ENCODE results near the gene GPRC5C. TPM values are rescaled to one million over a fixed set of nuclear protein-coding genes. Genes with fewer than 3 reads are reported as not detected.
A peak's percentile ranks its signal among the peaks of the same experiment; 100 is the strongest.

The GPRC5C gene
- total RNA-seq, 1 donor from 2014 or later, result 24.7 TPM

DNA sequence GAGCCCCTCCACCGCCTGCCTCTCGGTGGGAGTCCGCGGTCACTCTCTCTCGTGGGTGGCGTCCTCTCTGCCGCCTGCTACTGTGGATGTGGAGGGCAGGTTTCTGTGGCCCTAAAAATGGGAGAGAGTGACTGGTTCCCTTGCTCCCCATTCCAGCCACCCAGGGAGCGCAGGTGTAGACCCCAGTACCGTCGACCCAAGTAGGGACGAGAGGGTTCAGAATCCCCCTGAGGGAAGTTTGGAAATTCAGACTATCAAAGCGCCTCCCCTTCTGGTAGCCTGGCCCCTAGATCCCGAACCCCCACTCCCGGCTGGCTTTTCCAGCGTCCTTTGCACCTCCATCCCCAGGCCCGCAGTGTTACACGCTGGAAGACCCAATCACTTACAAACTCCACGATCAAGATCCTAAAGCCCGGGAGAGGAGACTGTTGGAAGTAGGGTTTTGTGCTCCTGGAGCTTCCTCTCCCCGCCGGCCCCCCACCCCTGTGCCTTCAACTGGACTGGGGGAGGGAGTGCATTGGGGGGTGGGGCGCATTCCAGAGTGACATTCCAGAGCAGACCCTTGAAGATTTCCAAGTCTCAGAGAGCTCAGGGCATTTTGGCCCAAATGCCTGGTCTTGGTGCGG lies 991 bp downstream of the GPRC5C start:
- no peaks in the 10 kb centered on the region for H3K9me3 Mint-ChIP-seq (ENCODE audit: unreplicated experiment)
- H3K36me3 Mint-ChIP-seq (ENCODE audit: low read depth, unreplicated experiment), result no peaks in the 10 kb centered on the region
- peak overlapping the region; percentile 83 for H3K4me3 Mint-ChIP-seq (ENCODE audit: unreplicated experiment)
- no peak overlapping the region for H3K27ac Mint-ChIP-seq (ENCODE audit: unreplicated experiment)
- TF ChIP-seq CTCF (IDR thresholded peaks at IDR 0.05; ENCODE audit: unreplicated experiment), result no peak
- no peak for DNase-seq (ENCODE audit: low spot score)
- peaks cover 12% of the 10 kb centered on the region for H3K27me3 Mint-ChIP-seq (ENCODE audit: unreplicated experiment)
- peaks cover 15% of the 10 kb centered on the region for H3K4me1 Mint-ChIP-seq (ENCODE audit: unreplicated experiment)

- H3K9me3 Mint-ChIP-seq (ENCODE audit: unreplicated experiment), result no peaks in the 10 kb centered on the region
- H3K27ac Mint-ChIP-seq (ENCODE audit: unreplicated experiment), result no peak overlapping the region
- no peaks in the 10 kb centered on the region for H3K36me3 Mint-ChIP-seq (ENCODE audit: low read depth, unreplicated experiment)
- no peak for TF ChIP-seq CTCF (IDR thresholded peaks at IDR 0.05; ENCODE audit: unreplicated experiment)
- H3K4me1 Mint-ChIP-seq (ENCODE audit: unreplicated experiment), result peaks cover 15% of the 10 kb centered on the region
- H3K4me3 Mint-ChIP-seq (ENCODE audit: unreplicated experiment), result peak overlapping the region; percentile 51
- DNase-seq (ENCODE audit: low spot score), result no peak
- H3K27me3 Mint-ChIP-seq (ENCODE audit: unreplicated experiment), result peaks cover 14% of the 10 kb centered on the region
These were observed 1.7 kb downstream of the GPRC5C start for GRCh38 chr17:74433421-74434121.

DNA sequence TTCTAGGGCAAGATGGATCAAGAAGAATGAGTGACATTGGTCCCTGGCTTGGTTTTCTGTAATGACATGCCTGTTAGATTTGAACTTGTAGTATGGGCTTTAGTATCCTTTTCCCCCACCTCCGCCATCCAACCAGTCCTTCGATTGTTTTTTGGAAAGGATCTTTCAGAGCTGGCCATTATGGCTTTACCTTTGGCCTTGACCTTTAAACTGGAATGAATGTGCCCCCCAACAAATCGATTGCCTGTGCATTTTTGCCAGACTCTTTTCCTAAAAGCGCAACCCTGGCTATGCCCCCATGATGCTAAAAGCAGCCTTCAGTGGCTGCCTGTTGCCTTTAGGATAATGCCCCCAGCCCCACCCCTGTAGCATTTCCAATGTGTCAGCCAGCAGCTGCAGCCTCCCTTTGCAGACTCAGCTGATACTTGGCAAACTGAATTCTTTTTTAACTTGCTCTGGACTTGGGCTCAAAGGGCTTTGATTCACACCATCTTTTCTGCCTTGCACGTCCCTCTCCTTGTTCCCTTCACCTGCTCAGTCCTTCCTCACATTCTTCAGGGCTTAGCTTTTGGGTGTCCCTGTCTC lies 4.0 kb downstream of the GPRC5C start:
- Mint-ChIP-seq H3K4me3 (ENCODE audit: unreplicated experiment) (no peak overlapping the region), H3K4me1 (ENCODE audit: unreplicated experiment) (peaks cover 5% of the 10 kb centered on the region), H3K27me3 (ENCODE audit: unreplicated experiment) (peaks cover 11% of the 10 kb centered on the region), H3K9me3 (ENCODE audit: unreplicated experiment) (no peaks in the 10 kb centered on the region), H3K36me3 (ENCODE audit: low read depth, unreplicated experiment) (no peaks in the 10 kb centered on the region), H3K27ac (ENCODE audit: unreplicated experiment) (peak overlapping the region; percentile 2)
- no peak for DNase-seq (ENCODE audit: low spot score)
- no peak for TF ChIP-seq CTCF (IDR thresholded peaks at IDR 0.05; ENCODE audit: unreplicated experiment)

GRCh38 chr17:74437702-74438101 lies 5.8 kb downstream of the GPRC5C start:
- no peak overlapping the region for H3K27ac Mint-ChIP-seq (ENCODE audit: unreplicated experiment)
- no peaks in the 10 kb centered on the region for H3K9me3 Mint-ChIP-seq (ENCODE audit: unreplicated experiment)
- H3K4me3 Mint-ChIP-seq (ENCODE audit: unreplicated experiment), result no peak overlapping the region
- peaks cover 3% of the 10 kb centered on the region for H3K4me1 Mint-ChIP-seq (ENCODE audit: unreplicated experiment)
- TF ChIP-seq CTCF (IDR thresholded peaks at IDR 0.05; ENCODE audit: unreplicated experiment), result peak; percentile 91
- H3K27me3 Mint-ChIP-seq (ENCODE audit: unreplicated experiment), result peaks cover 11% of the 10 kb centered on the region
- no peak for DNase-seq (ENCODE audit: low spot score)
- H3K36me3 Mint-ChIP-seq (ENCODE audit: low read depth, unreplicated experiment), result no peaks in the 10 kb centered on the region

All from endothelial cell (in vitro differentiated cells).